Cardiac muscle cell (in vitro differentiated cells and primary cell): ENCODE measurements around the gene IPO11. TPM values are rescaled to one million over a fixed set of nuclear protein-coding genes. Genes with fewer than 3 reads are reported as not detected.

Source experiments
- DNase-seq, 2 donors: peaks; one replicate each; pipeline versions ENCODE4 v3.0.0 to v3.0.0-alpha.2; 2010 to 2017; ENCODE audit warnings: low read depth in 1 of 2, low spot score in 1 of 2
- H3K27ac ChIP-seq: fragments of 200-600 bp; sonication (generic); 2 replicates; pipeline ENCODE4 v1.5.1; 2016
- H3K27me3 ChIP-seq: fragments of 200-600 bp; sonication (generic); 2 replicates; pipeline ENCODE4 v1.6.0; 2016; ENCODE audit warnings: control low read depth
- H3K36me3 ChIP-seq: fragments of 200-600 bp; sonication (generic); 2 replicates; pipeline ENCODE4 v1.5.1; 2016; ENCODE audit warnings: control low read depth
- H3K4me1 ChIP-seq: fragments of 200-600 bp; sonication (generic); 2 replicates; pipeline ENCODE4 v1.8.1; 2017; ENCODE audit warnings: low read depth, mild to moderate bottlenecking, mixed run types
- H3K4me3 ChIP-seq: fragments of 200-600 bp; sonication (generic); 2 replicates; pipeline ENCODE4 v1.5.1; 2016; ENCODE audit warnings: mild to moderate bottlenecking
- H3K9me3 ChIP-seq: fragments of 200-600 bp; sonication (generic); 2 replicates; pipeline ENCODE4 v1.5.1; 2017; ENCODE audit warnings: low read depth, mild to moderate bottlenecking, control low read depth
- polyA plus RNA-seq: library from polyadenylated mRNA; unstranded; fragments of >200 nt; fragmentation: Nextera tagmentation; extraction: Ambion mirVana; gene quantifications from 2 replicates; pipeline ENCODE4 v1.2.1, GENCODE V29; 2016
- total RNA-seq: library from RNA; depleted of rRNA; stranded (reverse); fragments of >200 nt; gene quantifications from 2 replicates; pipeline ENCODE4 v1.2.3, GENCODE V29; 2016
- TF ChIP-seq, protein P1 (sequence below): IDR thresholded peaks from 2 replicates; pipeline ENCODE4 v1.5.1; 2012; ENCODE audit warnings: low read depth, mild to moderate bottlenecking, low read length

IPO11 gene
- total and polyA plus RNA-seq, 2 experiments from 2014 or later: 11.6 to 17.9 TPM

GRCh38 chr5:62419609-62420008 lies 7.0 kb downstream of the IPO11 start:
- no peak for DNase-seq
- no peaks in the 10 kb centered on the region for H3K27me3 ChIP-seq
- TF ChIP-seq, protein P1, sequence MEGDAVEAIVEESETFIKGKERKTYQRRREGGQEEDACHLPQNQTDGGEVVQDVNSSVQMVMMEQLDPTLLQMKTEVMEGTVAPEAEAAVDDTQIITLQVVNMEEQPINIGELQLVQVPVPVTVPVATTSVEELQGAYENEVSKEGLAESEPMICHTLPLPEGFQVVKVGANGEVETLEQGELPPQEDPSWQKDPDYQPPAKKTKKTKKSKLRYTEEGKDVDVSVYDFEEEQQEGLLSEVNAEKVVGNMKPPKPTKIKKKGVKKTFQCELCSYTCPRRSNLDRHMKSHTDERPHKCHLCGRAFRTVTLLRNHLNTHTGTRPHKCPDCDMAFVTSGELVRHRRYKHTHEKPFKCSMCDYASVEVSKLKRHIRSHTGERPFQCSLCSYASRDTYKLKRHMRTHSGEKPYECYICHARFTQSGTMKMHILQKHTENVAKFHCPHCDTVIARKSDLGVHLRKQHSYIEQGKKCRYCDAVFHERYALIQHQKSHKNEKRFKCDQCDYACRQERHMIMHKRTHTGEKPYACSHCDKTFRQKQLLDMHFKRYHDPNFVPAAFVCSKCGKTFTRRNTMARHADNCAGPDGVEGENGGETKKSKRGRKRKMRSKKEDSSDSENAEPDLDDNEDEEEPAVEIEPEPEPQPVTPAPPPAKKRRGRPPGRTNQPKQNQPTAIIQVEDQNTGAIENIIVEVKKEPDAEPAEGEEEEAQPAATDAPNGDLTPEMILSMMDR: no peak
- no peaks in the 10 kb centered on the region for H3K9me3 ChIP-seq
- no peak overlapping the region for H3K4me3 ChIP-seq
- no peak overlapping the region for H3K27ac ChIP-seq
- no peaks in the 10 kb centered on the region for H3K36me3 ChIP-seq
- no peaks in the 10 kb centered on the region for H3K4me1 ChIP-seq

DNA sequence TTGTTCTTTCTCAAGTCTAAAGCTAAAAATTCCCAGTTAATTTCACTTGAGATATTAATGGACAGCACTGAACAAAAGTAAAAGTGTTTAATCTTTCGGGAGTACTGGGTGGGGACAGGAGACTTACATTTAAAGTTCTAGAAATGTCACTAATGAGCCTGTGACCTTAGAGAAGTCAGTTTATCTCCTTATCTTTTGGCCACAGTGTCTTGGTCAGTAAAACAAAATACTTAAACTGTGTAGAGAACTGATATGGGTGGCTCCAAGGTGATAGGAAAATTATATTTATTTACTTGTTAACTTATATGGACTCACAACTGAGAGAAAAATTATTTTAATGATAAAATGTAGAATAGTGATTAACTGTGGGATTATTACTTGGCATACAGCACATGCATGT lies 8.9 kb downstream of the IPO11 start:
- Histone ChIP-seq H3K27ac (no peak overlapping the region), H3K36me3 (no peaks in the 10 kb centered on the region)

DNA sequence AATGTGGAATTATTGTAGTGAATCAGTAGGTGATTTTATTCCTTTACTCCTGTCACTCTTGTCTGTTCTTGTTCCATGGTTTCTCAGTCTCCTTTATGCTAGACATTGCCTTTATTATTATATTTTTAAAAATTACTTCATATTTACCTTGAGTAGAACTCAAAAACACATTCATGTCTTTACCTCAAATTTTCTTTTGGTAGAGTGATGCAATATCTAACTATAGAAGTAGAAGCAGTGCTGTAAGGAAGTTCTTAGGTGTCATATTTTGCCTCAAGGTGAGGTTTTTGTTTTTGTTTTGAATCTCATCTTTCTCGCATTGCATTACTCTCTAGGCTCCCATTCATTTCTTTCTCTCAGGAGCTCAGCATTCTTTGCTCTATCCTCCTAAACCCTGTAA lies 12.2 kb downstream of the IPO11 start:
- H3K27me3 ChIP-seq: no peaks in the 10 kb centered on the region
- H3K9me3 ChIP-seq: no peaks in the 10 kb centered on the region
- H3K4me1 ChIP-seq: no peaks in the 10 kb centered on the region
- DNase-seq: no peak
- H3K36me3 ChIP-seq: no peaks in the 10 kb centered on the region
- H3K4me3 ChIP-seq: no peak overlapping the region
- TF ChIP-seq, protein P1: no peak
- no peak overlapping the region for H3K27ac ChIP-seq

More for the DNA sequence above, 8.9 kb downstream of the IPO11 start:
- Histone ChIP-seq H3K4me3 (no peak overlapping the region), H3K27me3 (no peaks in the 10 kb centered on the region), H3K4me1 (no peaks in the 10 kb centered on the region), H3K9me3 (no peaks in the 10 kb centered on the region)
- TF ChIP-seq, protein P1: no peak
- DNase-seq: no peak

DNA sequence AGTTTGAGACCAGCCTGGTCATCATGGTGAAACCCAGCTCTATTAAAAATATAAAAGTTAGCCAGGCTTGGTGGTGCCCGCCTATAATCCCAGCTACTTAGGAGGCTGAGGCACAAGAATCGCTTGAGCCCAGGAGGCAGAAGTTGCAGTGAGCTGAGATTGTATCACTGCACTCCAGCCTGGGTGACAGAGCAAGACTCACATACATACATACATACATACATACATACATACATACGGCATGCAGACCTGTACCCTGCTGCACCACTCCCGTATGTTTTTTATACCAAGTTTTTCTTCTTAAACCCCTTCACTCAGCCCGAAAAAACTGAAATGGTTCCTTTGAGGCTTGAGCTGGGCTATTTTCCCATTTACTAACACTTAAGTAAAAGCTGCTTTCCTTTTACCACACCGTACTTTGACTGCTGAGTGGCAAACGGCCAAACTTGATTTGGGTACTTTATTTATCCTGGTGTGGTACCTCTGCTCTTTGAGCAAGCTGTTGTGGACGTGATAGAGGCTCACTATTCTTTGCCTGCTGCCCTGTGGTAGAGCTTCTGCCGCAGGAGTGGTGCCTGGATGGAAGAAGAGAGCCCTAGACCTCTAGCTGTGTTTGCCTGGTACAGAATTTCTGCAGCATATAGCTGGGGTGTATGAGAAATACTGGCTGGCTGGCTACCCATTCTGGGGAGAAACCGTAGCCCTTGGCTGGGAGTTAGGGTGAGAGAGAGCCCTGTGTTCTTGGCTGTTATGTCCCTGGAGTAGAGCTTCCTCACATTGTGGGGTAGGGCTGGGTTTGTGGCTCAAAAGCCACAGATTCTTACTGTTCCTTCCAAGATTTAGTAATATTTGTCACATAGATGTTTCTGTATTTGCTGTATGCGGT lies 19.4 kb downstream of the IPO11 start:
- no peaks in the 10 kb centered on the region for H3K9me3 ChIP-seq
- no peak overlapping the region for H3K4me3 ChIP-seq
- H3K36me3 ChIP-seq: no peaks in the 10 kb centered on the region
- TF ChIP-seq, protein P1: no peak
- peak overlapping the region; percentile 57 for H3K27ac ChIP-seq
- H3K27me3 ChIP-seq: no peaks in the 10 kb centered on the region
- peak in 1 of 2 donors; percentile 66 for DNase-seq
- H3K4me1 ChIP-seq: no peaks in the 10 kb centered on the region

GRCh38 chr5:62432621-62433064 lies 20.1 kb downstream of the IPO11 start:
- H3K27me3 ChIP-seq: no peaks in the 10 kb centered on the region
- H3K4me3 ChIP-seq: no peak overlapping the region
- no peaks in the 10 kb centered on the region for H3K9me3 ChIP-seq
- peak in 1 of 2 donors; percentile 72 for DNase-seq
- TF ChIP-seq, protein P1: no peak
- no peaks in the 10 kb centered on the region for H3K4me1 ChIP-seq
- no peak overlapping the region for H3K27ac ChIP-seq
- H3K36me3 ChIP-seq: no peaks in the 10 kb centered on the region
